ENCODE results near the gene TSFM. TPM values are rescaled to one million over a fixed set of nuclear protein-coding genes. Genes with fewer than 3 reads are reported as not detected.

Gene TSFM
- total and polyA plus RNA-seq, 2 of the 13 experiments (the other 11 are each of a cell fraction or from before 2014, with no cell fraction given): 29.8 to 68.3 TPM

DNA sequence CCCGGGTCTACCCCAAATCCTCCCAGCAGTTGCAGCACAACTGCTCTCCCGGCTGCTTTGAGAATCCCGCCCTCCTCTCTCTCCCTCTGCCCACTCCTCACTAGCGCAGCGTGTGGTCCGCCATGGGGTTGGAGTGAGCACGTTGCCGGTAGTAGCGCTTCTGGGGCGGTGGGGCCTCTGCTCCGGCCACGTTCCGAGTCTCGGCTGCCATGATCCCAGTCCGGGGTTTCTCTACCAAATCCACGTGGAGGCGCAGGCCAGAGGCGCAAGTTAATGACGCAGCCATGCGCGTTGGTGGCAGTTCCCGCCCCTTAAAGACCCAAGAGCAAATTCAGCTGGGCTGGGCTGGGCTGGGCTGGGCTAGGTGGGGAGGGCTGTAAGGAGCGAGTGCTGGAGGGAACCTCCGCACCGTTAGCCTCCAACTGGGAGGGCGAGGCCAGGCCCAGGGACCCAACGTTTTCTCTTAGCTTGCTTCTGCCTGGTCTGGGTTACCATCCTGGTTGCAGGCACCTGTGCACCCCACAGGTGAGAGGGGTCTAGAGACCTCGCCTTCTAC lies 10.6 kb upstream of the TSFM start, which contains the start of gene METTL1 (continued):
- TF ChIP-seq, protein P1, sequence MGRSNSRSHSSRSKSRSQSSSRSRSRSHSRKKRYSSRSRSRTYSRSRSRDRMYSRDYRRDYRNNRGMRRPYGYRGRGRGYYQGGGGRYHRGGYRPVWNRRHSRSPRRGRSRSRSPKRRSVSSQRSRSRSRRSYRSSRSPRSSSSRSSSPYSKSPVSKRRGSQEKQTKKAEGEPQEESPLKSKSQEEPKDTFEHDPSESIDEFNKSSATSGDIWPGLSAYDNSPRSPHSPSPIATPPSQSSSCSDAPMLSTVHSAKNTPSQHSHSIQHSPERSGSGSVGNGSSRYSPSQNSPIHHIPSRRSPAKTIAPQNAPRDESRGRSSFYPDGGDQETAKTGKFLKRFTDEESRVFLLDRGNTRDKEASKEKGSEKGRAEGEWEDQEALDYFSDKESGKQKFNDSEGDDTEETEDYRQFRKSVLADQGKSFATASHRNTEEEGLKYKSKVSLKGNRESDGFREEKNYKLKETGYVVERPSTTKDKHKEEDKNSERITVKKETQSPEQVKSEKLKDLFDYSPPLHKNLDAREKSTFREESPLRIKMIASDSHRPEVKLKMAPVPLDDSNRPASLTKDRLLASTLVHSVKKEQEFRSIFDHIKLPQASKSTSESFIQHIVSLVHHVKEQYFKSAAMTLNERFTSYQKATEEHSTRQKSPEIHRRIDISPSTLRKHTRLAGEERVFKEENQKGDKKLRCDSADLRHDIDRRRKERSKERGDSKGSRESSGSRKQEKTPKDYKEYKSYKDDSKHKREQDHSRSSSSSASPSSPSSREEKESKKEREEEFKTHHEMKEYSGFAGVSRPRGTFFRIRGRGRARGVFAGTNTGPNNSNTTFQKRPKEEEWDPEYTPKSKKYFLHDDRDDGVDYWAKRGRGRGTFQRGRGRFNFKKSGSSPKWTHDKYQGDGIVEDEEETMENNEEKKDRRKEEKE (IDR thresholded peaks at IDR 0.05): no peak
- peak; percentile 60; the same call in 1 of the 2 replicates for TF ChIP-seq ZC3H13 (CRISPR knock-in tag; IDR thresholded peaks at IDR 0.05)
- TF ChIP-seq, protein P2, sequence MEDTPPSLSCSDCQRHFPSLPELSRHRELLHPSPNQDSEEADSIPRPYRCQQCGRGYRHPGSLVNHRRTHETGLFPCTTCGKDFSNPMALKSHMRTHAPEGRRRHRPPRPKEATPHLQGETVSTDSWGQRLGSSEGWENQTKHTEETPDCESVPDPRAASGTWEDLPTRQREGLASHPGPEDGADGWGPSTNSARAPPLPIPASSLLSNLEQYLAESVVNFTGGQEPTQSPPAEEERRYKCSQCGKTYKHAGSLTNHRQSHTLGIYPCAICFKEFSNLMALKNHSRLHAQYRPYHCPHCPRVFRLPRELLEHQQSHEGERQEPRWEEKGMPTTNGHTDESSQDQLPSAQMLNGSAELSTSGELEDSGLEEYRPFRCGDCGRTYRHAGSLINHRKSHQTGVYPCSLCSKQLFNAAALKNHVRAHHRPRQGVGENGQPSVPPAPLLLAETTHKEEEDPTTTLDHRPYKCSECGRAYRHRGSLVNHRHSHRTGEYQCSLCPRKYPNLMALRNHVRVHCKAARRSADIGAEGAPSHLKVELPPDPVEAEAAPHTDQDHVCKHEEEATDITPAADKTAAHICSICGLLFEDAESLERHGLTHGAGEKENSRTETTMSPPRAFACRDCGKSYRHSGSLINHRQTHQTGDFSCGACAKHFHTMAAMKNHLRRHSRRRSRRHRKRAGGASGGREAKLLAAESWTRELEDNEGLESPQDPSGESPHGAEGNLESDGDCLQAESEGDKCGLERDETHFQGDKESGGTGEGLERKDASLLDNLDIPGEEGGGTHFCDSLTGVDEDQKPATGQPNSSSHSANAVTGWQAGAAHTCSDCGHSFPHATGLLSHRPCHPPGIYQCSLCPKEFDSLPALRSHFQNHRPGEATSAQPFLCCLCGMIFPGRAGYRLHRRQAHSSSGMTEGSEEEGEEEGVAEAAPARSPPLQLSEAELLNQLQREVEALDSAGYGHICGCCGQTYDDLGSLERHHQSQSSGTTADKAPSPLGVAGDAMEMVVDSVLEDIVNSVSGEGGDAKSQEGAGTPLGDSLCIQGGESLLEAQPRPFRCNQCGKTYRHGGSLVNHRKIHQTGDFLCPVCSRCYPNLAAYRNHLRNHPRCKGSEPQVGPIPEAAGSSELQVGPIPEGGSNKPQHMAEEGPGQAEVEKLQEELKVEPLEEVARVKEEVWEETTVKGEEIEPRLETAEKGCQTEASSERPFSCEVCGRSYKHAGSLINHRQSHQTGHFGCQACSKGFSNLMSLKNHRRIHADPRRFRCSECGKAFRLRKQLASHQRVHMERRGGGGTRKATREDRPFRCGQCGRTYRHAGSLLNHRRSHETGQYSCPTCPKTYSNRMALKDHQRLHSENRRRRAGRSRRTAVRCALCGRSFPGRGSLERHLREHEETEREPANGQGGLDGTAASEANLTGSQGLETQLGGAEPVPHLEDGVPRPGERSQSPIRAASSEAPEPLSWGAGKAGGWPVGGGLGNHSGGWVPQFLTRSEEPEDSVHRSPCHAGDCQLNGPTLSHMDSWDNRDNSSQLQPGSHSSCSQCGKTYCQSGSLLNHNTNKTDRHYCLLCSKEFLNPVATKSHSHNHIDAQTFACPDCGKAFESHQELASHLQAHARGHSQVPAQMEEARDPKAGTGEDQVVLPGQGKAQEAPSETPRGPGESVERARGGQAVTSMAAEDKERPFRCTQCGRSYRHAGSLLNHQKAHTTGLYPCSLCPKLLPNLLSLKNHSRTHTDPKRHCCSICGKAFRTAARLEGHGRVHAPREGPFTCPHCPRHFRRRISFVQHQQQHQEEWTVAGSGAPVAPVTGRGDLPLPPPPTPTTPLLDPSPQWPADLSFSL (CRISPR knock-in tag; IDR thresholded peaks at IDR 0.05): no peak
- TF ChIP-seq, protein P3, sequence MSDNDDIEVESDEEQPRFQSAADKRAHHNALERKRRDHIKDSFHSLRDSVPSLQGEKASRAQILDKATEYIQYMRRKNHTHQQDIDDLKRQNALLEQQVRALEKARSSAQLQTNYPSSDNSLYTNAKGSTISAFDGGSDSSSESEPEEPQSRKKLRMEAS (IDR thresholded peaks at IDR 0.05): peak; percentile 100
- no peak for TF ChIP-seq ZNF431 (CRISPR knock-in tag; IDR thresholded peaks at IDR 0.05; ENCODE audit: borderline replicate concordance, low read depth)
- no peak for TF ChIP-seq ZBTB1 (CRISPR knock-in tag; IDR thresholded peaks at IDR 0.05; ENCODE audit: borderline replicate concordance)
- peak; percentile 86; the same call in 1 of the 2 replicates for TF ChIP-seq ZNF616 (CRISPR knock-in tag; IDR thresholded peaks at IDR 0.05; ENCODE audit: low read depth)
- peak; percentile 96 for TF ChIP-seq BORCS8-MEF2B (CRISPR knock-in tag; IDR thresholded peaks at IDR 0.05)
- peak; percentile 58; the same call in 1 of the 2 replicates for TF ChIP-seq TBX2 (CRISPR knock-in tag; IDR thresholded peaks at IDR 0.05; ENCODE audit: borderline replicate concordance)
- no peak for TF ChIP-seq ZNF879 (CRISPR knock-in tag; IDR thresholded peaks at IDR 0.05)
- TF ChIP-seq ZNF3 (CRISPR knock-in tag; IDR thresholded peaks at IDR 0.05): peak; percentile 41; the same call in 1 of the 2 replicates
- TF ChIP-seq ZNF432 (CRISPR knock-in tag; IDR thresholded peaks at IDR 0.05; ENCODE audit: borderline replicate concordance): no peak
- TF ChIP-seq, protein P4, sequence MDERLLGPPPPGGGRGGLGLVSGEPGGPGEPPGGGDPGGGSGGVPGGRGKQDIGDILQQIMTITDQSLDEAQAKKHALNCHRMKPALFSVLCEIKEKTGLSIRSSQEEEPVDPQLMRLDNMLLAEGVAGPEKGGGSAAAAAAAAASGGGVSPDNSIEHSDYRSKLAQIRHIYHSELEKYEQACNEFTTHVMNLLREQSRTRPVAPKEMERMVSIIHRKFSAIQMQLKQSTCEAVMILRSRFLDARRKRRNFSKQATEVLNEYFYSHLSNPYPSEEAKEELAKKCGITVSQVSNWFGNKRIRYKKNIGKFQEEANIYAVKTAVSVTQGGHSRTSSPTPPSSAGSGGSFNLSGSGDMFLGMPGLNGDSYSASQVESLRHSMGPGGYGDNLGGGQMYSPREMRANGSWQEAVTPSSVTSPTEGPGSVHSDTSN (CRISPR knock-in tag; IDR thresholded peaks at IDR 0.05): no peak
- TF ChIP-seq, protein P5, sequence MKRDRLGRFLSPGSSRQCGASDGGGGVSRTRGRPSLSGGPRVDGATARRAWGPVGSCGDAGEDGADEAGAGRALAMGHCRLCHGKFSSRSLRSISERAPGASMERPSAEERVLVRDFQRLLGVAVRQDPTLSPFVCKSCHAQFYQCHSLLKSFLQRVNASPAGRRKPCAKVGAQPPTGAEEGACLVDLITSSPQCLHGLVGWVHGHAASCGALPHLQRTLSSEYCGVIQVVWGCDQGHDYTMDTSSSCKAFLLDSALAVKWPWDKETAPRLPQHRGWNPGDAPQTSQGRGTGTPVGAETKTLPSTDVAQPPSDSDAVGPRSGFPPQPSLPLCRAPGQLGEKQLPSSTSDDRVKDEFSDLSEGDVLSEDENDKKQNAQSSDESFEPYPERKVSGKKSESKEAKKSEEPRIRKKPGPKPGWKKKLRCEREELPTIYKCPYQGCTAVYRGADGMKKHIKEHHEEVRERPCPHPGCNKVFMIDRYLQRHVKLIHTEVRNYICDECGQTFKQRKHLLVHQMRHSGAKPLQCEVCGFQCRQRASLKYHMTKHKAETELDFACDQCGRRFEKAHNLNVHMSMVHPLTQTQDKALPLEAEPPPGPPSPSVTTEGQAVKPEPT (CRISPR knock-in tag; IDR thresholded peaks at IDR 0.05; ENCODE audit: low read depth): peak; percentile 63; the same call in 1 of the 2 replicates
- TF ChIP-seq CREM (IDR thresholded peaks at IDR 0.05): peak; percentile 98
- peak; percentile 81 for TF ChIP-seq CREM (CRISPR knock-in tag; IDR thresholded peaks at IDR 0.05)
- TF ChIP-seq KDM6A (CRISPR knock-in tag; IDR thresholded peaks at IDR 0.05; ENCODE audit: low read depth): no peak
- TF ChIP-seq ARHGAP35 (CRISPR knock-in tag; IDR thresholded peaks at IDR 0.05; ENCODE audit: borderline replicate concordance): peak; percentile 76; the same call in 1 of the 2 replicates
